AG09319 (cell line): ENCODE measurements around the gene LRRC8A.

Source experiments
- DNase-seq: peaks from one replicate; pipeline ENCODE4 v3.0.0-alpha.2; 2010; ENCODE audit warnings: low read depth; ENCODE audit errors: extremely low read depth
- TF ChIP-seq, protein P1 (sequence below): IDR thresholded peaks from 2 replicates; pipeline ENCODE4 v1.5.1; 2011; ENCODE audit warnings: low read depth, mild to moderate bottlenecking, inconsistent platforms, low read length, moderate library complexity

LRRC8A gene

DNA sequence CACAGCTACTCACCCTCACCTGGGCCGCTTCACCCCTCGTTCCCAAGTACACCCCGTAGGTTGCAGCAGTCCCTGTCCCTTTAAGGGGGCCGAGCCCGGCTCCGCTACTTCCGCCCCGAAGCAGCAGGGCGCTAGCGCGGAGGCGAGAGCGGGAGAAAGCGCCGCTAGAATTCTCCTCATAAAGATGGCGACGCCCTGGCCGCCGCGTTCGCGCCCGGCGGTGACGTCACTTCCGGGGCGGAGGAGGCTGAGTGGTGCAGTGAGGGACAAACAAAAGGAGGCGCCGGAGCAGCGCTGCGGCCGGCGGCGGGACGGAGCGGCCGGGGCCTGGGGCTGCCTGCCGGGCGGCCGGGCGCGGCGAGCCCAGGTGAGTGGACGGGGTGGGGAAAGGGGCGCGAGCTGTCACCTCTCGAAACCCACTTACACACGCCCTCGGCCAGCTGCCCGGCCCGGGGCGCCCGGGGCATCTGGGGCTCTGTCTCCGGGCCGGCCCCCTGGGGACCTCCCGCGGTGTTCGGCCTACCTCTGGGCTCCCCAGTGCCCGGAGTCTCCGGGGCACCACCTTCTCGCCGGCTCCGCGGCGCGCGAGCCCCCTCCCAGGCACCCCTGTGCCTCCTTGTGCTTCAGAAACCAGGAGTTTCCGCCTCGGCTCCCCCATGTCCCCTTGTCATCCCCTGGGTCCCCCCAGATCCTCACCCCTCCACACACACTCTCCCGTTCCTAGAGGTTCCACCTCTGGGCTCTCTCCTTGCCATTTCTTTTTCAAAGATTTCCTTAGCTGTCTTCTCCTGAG, at the start of gene LRRC8A, which contains the start of gene KYAT1:
Gene LRRC8A (plus strand): TSS at position 250 of the 793 bp plus-strand sequence. CDS start 25,032 bp downstream, outside the sequence.
Gene KYAT1 (minus strand): TSS at position 67 of the 793 bp plus-strand sequence. CDS start 36,545 bp downstream, outside the sequence.
- DNase-seq = peak; percentile 81
- TF ChIP-seq, protein P1, sequence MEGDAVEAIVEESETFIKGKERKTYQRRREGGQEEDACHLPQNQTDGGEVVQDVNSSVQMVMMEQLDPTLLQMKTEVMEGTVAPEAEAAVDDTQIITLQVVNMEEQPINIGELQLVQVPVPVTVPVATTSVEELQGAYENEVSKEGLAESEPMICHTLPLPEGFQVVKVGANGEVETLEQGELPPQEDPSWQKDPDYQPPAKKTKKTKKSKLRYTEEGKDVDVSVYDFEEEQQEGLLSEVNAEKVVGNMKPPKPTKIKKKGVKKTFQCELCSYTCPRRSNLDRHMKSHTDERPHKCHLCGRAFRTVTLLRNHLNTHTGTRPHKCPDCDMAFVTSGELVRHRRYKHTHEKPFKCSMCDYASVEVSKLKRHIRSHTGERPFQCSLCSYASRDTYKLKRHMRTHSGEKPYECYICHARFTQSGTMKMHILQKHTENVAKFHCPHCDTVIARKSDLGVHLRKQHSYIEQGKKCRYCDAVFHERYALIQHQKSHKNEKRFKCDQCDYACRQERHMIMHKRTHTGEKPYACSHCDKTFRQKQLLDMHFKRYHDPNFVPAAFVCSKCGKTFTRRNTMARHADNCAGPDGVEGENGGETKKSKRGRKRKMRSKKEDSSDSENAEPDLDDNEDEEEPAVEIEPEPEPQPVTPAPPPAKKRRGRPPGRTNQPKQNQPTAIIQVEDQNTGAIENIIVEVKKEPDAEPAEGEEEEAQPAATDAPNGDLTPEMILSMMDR = no peak

DNA sequence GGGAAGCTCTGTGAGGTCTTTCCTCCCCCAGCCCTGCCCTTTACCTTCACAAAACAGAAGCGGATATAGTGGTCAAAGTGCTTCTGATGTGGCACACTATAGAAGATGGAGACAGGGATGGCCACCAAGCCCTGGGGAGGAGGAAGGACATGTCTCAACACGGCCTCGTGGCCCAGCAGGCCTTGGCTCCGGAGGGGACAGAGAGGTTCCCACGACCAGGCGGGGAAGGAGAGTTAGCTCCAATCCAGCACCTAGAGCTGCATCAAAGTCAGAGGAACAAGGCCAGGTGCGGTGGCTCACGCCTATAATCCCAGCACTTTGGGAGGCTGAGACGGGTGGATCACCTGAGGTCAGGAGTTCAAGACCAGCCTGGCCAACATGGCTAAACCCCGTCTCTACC, 48.2 kb upstream of the LRRC8A start:
- TF ChIP-seq, protein P1 = no peak
- DNase-seq = no peak

DNA sequence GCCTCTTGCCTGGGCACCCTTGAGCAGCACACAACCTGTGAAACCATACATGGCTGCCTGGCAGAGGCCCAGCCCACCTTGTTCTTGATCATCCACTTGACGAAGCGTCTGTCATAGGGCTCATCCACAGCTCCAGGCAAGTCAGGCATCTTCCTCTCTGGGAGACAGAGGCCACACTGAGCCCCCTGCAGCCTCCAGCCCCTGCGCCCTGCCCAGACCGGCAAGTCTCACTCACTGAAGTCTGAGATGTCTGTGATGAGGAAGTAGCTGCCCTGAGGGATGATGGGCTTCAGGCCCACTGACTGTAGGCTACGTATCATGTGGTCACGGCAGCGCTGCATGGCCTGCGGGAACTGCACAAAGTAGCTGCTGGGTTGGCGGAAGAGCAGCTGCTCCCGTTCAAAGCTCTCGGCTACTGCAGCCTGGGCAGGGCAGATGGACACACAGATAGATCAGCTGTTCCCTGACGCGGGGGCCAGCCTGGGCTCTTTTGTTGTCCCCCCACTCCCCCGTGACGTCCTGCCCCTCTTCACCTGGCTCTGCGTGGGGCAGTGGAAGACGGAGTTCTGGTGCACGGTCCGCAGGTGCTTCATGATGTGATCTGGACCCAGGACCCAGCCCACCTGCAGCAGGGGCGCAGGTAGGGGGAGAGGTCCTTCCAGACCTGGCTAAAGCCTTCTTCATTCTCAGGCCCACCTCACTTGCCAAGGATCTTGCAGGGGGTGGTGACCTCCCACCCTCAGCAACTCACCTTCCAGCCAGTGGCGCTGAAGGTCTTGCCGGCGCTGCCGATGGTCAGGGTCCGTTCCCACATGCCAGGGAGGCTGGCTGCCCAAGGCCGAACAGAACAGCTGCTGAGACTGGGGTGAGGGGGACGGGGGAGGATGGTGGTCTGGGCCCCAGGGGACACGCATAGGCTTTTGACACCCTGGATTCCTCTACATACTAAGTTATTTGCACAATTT, 46.4 kb upstream of the LRRC8A start:
- no peak for DNase-seq
- TF ChIP-seq, protein P1 = no peak

DNA sequence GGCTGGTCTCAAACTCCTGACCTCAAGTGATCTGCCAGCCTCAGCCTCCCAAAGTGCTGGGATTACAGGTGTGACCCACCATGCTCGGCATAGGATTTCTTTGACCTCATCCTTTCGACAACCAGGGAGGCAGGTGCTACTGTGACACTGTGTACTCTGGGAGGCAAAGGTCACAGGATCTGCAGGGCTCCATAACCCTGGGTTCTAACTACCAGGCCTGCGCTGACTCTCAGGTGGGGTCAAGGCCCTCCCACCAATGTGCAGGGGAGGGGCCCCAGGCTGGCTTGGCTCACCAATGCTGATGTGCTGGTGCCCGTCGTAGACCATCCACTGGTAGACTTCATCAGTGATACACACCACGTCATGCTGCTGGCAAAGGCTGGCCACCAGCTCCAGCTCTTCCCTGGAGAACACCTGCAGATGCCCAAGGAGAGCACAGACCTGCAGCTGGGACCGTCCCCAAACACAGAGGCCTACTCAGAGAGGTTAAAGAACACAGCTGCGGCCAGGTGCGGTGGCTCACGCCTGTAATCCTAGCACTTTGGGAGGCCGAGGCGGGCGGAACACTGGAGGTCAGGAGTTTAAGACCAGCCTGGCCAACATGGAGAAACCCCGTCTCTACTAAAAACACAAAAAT, 45.3 kb upstream of the LRRC8A start:
- TF ChIP-seq, protein P1 = no peak
- DNase-seq = no peak

DNA sequence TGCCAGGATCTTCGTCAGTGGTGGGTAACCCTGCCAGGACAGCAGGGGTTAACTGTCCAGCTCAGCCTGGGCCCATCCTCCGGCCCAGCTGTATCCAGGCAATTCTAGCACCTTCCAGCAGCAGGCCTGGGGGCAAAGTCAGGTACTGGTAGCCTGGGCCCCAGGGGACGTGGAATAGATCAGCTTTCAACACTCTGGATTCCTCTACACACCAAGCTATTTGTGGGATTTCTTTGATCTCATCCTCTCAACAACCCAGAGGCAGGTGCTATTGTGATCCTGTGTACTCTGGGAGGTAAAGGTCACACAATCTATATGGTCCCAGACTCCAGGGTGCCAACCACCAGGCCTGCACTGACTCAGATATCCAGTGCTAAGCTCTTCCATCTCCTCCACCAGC, 43.6 kb upstream of the LRRC8A start:
- no peak for DNase-seq
- TF ChIP-seq, protein P1 = no peak

DNA sequence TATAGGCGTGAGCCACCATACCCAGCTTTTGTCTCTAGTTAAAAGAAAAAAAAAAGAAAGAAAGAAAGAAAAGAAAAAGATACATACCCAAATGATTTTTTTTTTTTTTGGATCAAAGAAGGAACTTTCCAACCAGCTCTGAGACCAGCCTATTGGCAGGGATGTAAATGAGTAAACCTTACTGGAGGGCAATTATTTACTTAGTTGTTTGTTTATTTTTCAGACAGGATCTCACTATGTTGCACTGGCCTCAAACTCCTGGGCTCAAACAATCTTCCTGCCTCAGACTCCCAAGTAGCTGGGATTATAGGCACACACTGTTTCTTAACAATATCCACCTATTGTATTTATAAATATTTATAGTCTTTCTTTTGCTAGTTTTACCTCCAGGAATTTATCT, 41.4 kb upstream of the LRRC8A start:
- TF ChIP-seq, protein P1 = no peak
- DNase-seq = no peak
